Progenitor cell of endocrine pancreas (in vitro differentiated cells): ENCODE results near the gene BIRC2. TPM values are rescaled to one million over a fixed set of nuclear protein-coding genes. Genes with fewer than 3 reads are reported as not detected.

Source experiments
- DNase-seq: peaks from one replicate; pipeline ENCODE4 v3.0.0; 2021; ENCODE audit warnings: low spot score; ENCODE audit not compliant: unreplicated experiment
- H3K27ac Mint-ChIP-seq: 2 replicates; pipeline ENCODE4 v1.8.0; 2021; ENCODE audit warnings: mild to moderate bottlenecking, moderate library complexity, mixed read lengths
- H3K27me3 Mint-ChIP-seq: 2 replicates; pipeline ENCODE4 v1.8.0; 2021; ENCODE audit warnings: mixed read lengths
- H3K36me3 Mint-ChIP-seq: 2 replicates; pipeline ENCODE4 v1.8.0; 2022; ENCODE audit warnings: mixed read lengths; ENCODE audit not compliant: insufficient read depth
- H3K4me1 Mint-ChIP-seq: 2 replicates; pipeline ENCODE4 v1.8.0; 2021; ENCODE audit warnings: low read depth, mixed read lengths
- H3K4me3 Mint-ChIP-seq: 2 replicates; pipeline ENCODE4 v1.8.0; 2021; ENCODE audit warnings: low read depth, mild to moderate bottlenecking, moderate library complexity, mixed read lengths
- H3K9me3 Mint-ChIP-seq: 2 replicates; pipeline ENCODE4 v1.8.0; 2021; ENCODE audit warnings: low read depth, mixed read lengths
- CTCF ChIP-seq: fragments of 200-600 bp; sonication (generic); IDR thresholded peaks from one replicate; pipeline ENCODE4 v1.5.0; 2021; ENCODE audit warnings: antibody characterized with exemption, mild to moderate bottlenecking; ENCODE audit not compliant: unreplicated experiment
- total RNA-seq: library from RNA; stranded (reverse); gene quantifications from 2 replicates; pipeline ENCODE4 v1.2.1, GENCODE V29; 2021

The BIRC2 gene
- total RNA-seq, 1 donor from 2014 or later = 66.3 TPM

- H3K4me1 Mint-ChIP-seq = peaks cover 46% of the 10 kb centered on the region
- H3K9me3 Mint-ChIP-seq = peaks cover 2% of the 10 kb centered on the region
- H3K27ac Mint-ChIP-seq = no peak overlapping the region
- H3K36me3 Mint-ChIP-seq = peaks cover 9% of the 10 kb centered on the region
- no peaks in the 10 kb centered on the region for H3K27me3 Mint-ChIP-seq
- no peak for DNase-seq
- H3K4me3 Mint-ChIP-seq = no peak overlapping the region
- TF ChIP-seq CTCF = no peak
Measured at GRCh38 chr11:102423936-102424335, 76.9 kb downstream of the BIRC2 start.

GRCh38 chr11:102426000-102426399, 79.0 kb downstream of the BIRC2 start:
- H3K4me1 Mint-ChIP-seq = peaks cover 47% of the 10 kb centered on the region

GRCh38 chr11:102426570-102426969, 79.6 kb downstream of the BIRC2 start:
- no peaks in the 10 kb centered on the region for H3K27me3 Mint-ChIP-seq
- H3K27ac Mint-ChIP-seq = no peak overlapping the region
- H3K36me3 Mint-ChIP-seq = peaks cover 8% of the 10 kb centered on the region
- peaks cover 41% of the 10 kb centered on the region for H3K4me1 Mint-ChIP-seq
- no peak overlapping the region for H3K4me3 Mint-ChIP-seq
- no peak for TF ChIP-seq CTCF
- no peak for DNase-seq
- no peaks in the 10 kb centered on the region for H3K9me3 Mint-ChIP-seq

More at GRCh38 chr11:102426000-102426399, 79.0 kb downstream of the BIRC2 start:
- H3K27me3 Mint-ChIP-seq = no peaks in the 10 kb centered on the region
- no peak overlapping the region for H3K4me3 Mint-ChIP-seq
- no peak for TF ChIP-seq CTCF
- no peak for DNase-seq
- H3K36me3 Mint-ChIP-seq = peaks cover 6% of the 10 kb centered on the region
- no peak overlapping the region for H3K27ac Mint-ChIP-seq
- H3K9me3 Mint-ChIP-seq = no peaks in the 10 kb centered on the region

GRCh38 chr11:102427068-102427467, 80.1 kb downstream of the BIRC2 start:
- Mint-ChIP-seq H3K27me3 (no peaks in the 10 kb centered on the region), H3K9me3 (peaks cover 3% of the 10 kb centered on the region), H3K4me1 (peaks cover 37% of the 10 kb centered on the region), H3K36me3 (peaks cover 13% of the 10 kb centered on the region), H3K27ac (peak overlapping the region; percentile 93), H3K4me3 (no peak overlapping the region)
- no peak for TF ChIP-seq CTCF
- DNase-seq = no peak

Other genes with a start within 250 kb of the BIRC2 start
- gene YAP1, start 236.8 kb upstream of the BIRC2 start, total RNA-seq = 199 and 204 TPM in 2 replicates
- 0.29 and 0.36 TPM in 2 replicates for gene BIRC3, start 29.7 kb upstream of the BIRC2 start, total RNA-seq
- 243 and 248 TPM in 2 replicates for gene TMEM123, start 105.6 kb downstream of the BIRC2 start, total RNA-seq
- gene MMP7, start 183.5 kb downstream of the BIRC2 start, total RNA-seq = not detected in 2 replicates